Stimulated activated CD4-positive, alpha-beta T cell treated with anti-CD3 and anti-CD28 coated beads, Interleukin-12 subunit alpha, Interleukin-12 subunit beta, amount 100 ng/mL, for 48 hours (primary cell): ENCODE data around the gene DACH1.
"Not testable (repeated sequence)": the region's sequence is repeated elsewhere in the genome, so short reads cannot be mapped to it uniquely, and the experiment has no call there.

Source experiments
- DNase-seq, 3 donors: peaks; one replicate each; pipeline ENCODE4 v3.0.0-alpha.2; 2020; ENCODE audit warnings: low read depth in 2 of 3, low spot score in 1 of 3

The DACH1 gene

DNA sequence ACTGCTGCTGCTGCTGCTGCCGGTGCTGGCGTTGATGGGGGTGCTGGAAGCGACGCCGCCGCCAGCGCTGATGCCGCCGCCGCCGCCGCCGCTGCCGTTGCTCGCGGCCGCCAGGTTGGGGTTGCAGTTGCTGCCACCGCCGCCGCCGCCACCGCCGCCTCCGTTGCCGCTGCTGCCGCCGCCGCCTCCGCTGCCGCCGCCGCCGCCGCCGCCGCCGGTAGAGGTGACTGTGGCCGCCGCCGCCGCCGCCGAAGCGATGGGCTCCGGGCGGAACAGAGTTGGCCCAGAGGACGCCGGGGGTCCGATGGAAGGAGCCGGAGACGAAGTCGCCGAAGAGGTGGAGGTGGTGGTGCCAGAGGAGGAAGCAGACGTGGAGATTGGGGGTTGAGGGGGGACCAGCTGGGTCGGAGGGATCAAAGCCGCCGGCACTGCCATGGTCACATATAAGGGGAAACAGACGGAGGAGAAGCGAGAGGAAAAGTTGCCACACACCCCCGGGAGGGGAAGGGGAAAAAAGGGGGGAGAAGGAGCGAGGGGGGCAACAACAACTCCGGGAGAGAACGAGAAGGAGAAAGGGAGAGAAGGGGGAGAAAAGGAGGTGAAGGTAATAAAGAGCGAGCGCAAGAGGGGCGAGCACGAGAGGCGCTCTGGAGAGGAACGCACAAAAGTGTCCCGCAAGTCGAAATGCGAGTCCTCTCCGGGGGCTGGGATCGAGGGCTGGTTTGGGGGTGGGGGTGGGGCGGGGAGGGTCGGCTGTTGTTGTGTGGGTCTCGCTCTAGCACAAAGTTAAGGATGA is 471 bp downstream of the DACH1 start:
- no peak for DNase-seq

DNA sequence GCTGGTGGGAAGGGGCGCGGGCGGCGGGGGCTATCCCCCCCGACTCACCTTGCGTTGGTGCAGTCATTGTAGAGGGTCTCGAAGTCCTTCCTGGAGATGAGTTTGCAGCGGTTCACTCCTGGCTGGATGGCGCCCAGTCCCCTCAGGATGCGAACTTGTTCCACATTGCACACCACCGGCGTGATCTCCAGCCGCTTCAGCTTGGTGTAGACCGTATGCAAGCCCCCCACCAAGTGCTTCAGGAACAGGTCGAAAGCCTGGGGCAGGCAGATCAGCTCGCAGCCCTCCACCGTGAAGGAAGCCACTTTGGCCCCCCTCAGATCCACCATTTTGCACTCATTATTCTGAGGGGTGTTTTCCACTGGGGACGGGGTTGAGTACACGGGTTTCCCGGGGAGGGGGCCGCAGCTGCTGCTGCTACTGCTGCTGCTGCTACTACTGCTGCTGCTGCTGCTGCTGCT is 1.1 kb downstream of the DACH1 start:
- DNase-seq, result no peak

- no peak for DNase-seq
Observed at GRCh38 chr13:71864986-71865873, 1.8 kb downstream of the DACH1 start.

DNA sequence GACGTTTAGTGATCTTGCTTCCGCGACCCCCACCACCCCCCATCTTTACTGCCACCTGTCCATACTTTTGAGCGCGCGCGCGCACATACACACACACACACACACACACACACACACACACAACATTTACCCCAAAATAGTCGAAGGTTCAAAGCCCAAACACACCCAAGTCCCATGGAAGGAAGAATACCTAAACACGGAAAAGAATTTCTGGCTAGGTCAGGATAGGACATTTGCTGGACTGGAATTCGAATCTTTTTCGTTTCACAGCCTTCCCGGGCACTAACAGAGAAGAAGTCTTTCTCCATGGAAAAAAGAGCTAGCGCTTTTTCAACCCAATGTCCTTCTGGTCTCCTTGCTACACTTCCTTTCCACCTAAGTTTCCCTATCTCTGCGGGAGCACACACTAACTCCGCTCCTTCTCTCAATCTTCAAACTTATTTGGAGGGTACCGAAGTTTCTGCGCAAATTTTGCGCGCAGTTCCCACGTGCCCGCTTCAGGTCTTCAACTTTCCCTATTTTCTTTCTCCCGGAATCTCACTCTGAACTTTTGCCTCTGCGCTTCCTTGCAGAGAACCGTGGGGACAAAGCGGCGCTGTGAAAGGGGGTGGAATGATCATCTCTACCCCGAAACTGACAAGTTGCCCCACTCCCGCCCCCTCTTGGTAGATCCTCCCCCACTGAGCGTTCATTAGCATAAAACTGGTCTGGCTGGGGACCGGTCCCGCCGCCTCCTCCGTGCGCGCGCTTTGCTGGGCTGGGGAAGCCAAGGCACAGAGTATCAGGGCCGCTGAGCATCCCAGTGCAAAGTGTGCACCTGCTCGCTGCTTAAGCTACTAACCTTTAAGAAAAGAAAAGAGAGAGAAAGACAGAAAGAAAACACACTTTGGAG is 2.7 kb downstream of the DACH1 start:
- DNase-seq, result no peak

GRCh38 chr13:71863254-71863865 is 3.6 kb downstream of the DACH1 start:
- no peak for DNase-seq

GRCh38 chr13:71862459-71862943 is 4.5 kb downstream of the DACH1 start:
- no peak for DNase-seq

GRCh38 chr13:71861769-71862458 is 5.1 kb downstream of the DACH1 start:
- no peak for DNase-seq

DNA sequence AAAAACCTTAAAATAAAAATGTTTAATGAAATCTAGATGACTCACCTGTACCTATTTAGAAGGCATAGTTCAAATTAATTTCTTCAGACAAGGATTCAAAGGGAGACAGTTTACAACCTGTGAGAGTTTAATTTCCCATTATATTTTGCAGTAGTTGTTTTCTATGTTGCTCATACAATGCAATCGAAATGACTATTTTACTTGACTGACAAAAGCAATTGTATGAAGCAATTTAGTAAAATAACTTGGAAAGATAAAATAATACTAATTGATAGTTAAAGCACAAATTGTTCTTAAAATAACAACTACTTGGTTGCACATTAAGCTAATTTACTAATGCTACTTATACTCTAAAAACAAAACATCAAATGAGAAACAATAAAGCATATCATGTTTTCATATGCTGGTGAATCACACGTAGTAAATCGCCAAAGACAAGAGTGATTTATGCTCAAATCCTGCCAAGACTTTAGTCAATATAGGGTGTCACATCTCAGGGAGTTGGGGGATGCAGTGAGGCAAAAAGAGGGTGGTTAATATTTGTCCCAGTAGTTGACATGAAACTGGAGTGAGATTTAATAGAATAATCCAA is 6.4 kb downstream of the DACH1 start:
- DNase-seq, result no peak

DNA sequence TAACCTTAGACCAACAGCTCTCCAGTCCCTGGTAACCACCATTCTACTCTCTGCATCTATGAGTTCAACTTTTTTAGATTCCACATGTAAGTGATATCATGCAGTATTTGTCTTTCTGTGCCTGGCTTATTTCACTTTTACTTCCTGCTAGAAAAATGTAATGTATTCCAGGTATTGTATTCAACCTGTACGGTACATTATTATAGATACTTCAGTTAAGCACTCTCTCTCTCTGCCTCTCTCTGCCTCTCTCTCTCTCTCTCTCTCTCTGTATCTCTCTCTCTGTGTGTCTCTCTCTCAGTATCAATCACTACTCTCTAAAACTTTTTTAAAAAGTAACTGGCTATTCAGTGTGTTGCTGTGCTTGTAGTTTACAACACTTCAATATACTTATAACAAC is 8.4 kb downstream of the DACH1 start:
- no peak for DNase-seq

- no peak for DNase-seq
Observed at GRCh38 chr13:71856548-71857043, 10.4 kb downstream of the DACH1 start.

DNA sequence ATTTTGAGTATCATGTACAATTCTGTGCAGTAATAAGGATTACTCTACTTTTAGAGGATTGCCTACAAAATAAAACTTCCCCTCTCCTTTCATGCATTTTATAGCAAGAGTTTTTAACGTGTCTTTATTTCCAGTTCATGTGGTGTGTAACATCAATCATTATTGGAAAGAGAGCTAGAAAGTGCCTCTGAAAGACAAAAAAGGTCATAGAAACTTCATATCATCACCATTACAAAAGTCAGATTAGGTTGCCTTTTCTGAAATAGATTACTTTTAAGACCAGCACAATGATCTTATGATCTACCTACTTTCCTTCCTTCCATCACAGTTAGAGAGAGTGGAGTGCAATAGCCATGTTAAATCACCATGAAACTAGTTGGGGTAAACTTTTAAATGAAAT is 12.6 kb downstream of the DACH1 start:
- DNase-seq, result no peak

- DNase-seq, result no peak
Observed at GRCh38 chr13:71853725-71854124, 13.3 kb downstream of the DACH1 start.

GRCh38 chr13:71852736-71853135 is 14.3 kb downstream of the DACH1 start:
- no peak for DNase-seq

DNA sequence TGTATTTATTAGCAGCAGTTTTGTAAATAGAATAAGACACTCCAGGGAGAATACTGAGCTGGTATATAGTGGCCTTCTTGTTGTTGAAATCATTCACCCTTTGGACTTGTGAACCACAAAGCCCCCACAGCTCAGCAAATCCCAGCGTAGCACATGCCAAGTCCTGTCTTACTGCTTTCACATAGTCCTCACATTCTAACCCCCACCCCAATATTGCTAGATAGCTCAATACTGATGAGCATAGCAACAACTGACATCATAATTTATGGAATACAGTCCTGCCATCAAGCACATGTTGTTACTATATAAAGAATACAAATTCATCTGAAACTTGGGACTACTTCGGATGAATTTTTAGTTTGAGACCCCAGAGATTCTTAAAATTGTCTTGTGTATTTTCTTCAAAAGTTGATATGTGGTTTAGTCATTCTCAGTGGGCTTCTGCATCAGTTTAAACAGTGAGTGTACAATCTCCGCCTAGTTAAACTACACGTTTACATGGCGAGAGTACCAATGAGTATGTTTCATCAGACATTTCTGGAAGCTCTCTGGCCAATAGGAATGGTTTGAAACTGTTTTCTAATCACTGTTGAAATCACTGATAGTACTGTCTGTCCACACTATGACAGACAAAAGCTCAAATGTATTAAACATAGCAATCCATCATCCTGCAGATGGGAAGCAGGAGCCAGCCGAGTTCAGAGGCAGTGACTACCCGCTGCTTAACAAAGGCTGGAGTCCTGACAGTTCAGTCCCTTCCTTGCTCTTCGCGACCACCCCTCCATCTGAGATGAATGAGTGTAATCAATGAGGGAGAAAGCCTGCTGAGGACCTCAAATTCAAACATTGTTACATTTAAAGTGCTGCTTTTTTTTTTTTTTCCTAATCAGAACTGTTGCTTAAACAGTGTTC is 15.2 kb downstream of the DACH1 start:
- no peak for DNase-seq

- no peak for DNase-seq
Observed at GRCh38 chr13:71842003-71842402, 25.0 kb downstream of the DACH1 start.

GRCh38 chr13:71838842-71839241 is 28.2 kb downstream of the DACH1 start:
- no peak for DNase-seq

- not testable (repeated sequence) for DNase-seq
Observed at GRCh38 chr13:71837582-71837981, 29.4 kb downstream of the DACH1 start.

DNA sequence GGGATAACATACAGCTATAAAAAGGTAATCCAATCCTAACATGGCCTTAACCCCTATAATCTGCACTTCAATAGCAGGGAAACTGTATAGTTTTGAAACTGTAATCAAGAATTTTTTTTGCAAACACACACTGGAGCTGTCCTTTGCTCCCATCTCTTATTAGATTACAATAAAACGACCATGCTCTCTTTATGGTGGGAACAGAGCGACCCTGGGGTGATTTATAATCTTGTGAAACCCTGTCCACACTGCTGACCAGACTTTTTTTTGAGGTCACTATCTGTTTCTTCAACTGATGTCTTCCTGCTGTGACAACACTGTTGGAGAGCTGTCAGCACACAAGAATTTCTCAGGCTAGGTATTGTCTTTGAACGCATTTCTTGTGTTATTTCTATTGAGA is 35.3 kb downstream of the DACH1 start:
- no peak for DNase-seq
